NCI-H1105 (cell line): ENCODE measurements around the gene SLC34A1.

Experiments
- DNase-seq: peaks from one replicate; lab custom pipeline; 2025; lab: John Stamatoyannopoulos, UW

The SLC34A1 gene

DNA sequence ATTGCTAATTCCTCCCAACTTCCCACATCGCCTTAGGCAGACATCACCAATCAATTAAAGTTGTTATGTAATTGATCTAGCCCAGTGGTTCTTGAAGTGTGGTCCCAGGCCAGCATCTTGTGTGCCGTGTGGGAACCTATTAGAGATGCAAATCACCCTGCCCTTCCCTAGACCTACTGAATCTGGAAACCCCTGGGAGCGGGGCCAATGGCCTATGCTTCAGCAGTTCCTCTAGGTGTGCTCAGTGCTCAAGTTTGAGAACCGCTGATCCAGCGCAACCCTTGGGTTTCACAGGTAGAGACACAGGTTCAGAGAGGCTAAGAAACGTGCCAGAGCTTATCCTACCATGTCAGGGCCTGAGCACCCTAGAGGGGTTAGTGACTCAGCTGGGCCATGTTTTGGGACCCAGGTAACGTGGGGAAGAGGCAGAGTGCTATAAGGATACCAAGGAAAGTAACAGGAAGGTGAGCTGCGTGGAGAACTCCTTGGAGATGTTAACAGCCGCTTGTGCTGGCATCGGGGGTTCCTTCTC lies 4.4 kb downstream of the SLC34A1 start:
- DNase-seq = no peak

DNA sequence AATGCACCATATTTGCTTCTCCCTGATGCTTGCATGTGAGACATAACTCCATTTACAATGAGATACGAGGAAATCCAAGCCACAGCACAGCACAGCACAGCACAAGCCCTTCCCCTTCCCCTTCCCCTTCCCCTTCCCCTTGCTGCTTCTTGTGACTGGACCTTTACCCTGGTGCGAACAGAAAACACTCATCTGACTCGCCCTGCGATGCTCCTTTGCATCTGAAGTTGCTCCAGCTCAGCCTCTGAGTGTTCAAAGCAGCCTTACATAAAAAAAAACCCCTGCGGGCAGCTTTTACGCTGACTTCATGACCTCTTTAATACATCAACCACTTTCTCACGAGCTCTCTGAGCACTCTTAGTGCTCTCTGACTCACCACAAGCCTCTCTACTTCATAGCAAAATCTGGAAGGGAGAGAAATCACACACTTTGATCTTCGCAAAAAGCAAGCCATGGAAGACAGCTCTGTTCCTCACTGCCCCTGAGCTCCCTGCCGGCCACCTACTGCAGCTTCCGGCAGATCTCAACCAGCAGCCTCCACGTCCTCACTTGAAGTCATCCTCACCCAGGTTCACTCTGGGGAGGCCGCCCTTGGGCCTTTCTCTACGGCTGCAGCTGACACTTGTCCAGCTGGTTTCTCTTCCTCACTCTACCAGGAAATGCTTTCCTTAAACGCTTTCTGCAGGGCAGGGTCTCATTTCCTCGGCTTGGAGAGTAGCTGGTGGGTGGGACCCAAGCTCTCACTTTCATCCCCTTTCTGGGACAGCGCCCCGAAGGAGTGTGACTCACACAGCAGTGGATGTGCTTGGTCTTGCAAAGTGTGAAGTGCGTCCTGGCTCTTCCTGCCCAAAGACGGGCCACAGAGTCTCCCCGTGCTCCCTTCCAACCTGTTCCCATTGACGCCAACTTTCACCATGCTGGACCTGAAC lies 5.3 kb downstream of the SLC34A1 start:
- DNase-seq = no peak

DNA sequence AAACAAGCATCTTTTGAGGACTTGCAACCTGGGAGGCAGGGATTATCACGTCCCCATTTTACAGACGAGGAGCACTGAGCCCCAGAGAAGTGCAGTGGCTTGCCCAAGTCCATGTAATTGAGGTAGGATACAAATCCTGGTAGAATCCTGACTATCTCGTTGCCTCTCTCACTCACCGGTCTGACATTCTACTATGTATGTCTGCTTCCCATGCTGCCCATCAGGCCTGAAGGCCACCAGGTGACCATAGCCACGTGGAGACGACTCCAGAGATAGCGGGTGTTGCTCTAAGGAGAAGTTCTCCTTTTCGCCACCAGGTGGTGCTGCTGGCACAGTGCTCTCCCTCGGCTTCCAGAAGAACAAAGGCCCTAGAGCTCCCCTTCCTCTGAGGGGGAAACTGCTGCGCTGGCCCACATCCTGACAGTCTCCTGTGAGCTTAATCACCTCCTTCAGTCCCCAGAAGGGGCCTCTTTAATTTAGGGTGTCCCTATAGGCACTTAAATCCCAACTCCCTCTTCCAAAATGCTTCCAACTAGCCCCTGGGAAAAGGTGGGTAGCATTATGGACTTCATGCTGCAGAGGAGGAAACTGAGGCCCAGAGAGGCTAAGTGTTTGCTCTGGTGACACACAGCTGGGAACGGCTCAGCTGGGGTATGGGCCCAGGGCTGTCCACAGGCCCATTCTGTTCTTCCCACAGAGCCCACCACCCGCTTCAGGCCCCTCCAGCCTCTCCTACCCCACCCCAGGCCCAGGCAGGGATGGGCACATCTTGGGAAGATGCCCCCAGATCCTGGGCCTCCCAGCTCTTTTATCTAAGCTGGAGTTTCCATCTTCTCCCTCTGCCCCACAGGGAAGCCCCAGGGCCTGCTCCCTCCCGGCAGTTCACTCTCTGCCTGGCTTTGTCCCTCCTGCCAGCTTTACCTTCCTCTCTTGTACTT lies 6.4 kb downstream of the SLC34A1 start:
- peak; percentile 57 for DNase-seq

DNA sequence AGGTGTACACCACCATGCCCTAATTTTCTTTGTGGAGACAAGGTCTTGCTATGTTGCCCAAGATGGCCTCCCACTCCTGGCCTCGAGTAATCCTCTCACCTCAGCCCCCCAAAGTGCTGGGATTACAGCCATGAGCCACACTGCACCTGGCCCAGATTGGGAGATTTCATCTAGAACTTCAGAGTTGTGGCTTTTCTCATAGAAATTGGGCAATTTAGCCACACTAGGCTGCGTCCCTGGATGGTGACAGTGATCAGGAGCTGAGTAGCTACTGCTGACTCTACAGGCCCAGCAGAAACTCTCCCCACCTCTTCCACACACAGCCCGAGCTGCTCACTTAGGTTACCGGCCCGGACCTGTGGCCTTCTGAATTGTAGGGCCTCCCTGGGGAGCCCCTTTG lies 8.5 kb downstream of the SLC34A1 start:
- no peak for DNase-seq

DNA sequence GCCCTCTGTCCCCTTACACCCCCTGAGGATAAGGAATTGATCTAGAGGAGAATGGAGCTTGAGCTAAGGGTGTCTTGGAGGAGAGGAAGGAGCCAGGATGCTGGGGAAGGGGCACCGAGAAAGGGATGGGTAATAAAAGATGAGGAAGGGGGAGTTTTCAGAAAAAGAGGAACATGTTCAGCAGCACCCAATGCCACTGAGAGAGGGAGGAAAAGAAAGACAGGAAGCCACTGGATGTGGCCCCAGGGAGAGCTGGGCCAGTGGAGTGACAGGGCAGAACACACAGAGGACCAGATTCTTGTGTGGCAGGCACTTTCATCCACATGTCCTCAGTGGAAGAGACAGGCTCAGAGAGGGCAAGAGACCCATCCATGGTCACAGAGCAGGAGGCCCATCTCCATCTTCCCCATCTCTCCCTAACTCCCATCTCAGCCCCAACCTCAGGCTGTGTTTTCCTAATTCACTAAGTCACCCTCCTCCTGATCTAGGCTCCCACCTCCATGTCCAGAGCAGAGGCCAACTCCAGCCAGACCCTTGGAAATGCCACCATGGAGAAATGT lies 9.1 kb downstream of the SLC34A1 start:
- no peak for DNase-seq

DNA sequence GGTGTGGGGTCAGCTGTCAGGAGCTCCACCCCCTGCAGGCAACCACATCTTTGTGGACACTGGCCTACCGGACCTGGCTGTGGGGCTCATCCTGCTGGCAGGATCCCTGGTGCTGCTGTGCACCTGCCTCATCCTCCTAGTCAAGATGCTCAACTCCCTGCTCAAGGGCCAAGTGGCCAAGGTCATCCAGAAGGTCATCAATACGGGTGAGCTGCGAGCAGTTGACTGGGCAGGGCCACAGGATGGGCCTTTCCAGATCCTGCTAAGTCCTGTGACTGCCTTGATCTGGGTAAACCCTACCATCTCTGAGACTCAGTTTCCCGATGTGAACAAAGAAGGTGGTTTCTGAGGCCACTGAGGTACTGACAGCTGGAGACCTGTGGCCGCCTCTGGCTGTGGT lies 9.8 kb downstream of the SLC34A1 start:
- DNase-seq = no peak

DNA sequence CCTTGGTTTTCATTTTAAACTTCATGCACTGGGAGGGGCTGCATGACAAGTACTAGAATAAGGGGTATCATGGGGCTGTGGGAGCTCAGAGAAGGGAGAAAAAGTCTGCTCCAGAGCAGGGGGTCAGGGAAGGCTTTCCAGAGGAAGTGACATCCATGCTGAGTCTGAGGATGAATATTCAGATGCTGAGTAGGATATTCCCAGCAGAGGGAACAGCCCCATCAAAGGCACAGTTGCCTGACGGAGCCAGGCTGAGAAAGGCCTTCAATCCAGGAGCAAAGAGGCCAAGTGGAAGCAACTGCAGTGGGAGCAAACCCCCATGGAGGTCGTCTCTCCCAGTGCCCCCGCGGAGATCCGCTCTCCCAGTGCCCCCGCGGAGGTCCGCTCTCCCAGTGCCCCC lies 11.8 kb downstream of the SLC34A1 start:
- DNase-seq = no peak

DNA sequence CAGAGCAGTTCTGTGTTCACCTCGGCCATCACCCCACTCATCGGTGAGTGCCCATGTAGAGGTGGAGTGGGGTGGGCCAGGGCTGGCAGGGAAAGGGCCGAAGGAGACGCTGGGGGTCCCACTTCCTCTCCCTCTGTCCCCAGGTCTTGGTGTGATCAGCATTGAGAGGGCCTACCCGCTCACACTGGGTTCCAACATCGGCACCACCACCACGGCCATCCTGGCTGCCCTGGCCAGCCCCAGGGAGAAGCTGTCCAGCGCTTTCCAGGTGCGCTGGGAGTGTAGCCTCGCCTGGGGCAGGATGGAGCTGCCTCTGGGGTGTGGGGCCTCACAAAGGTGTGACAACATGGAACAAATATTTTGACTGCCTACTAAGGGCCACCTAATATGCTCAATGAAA lies 12.6 kb downstream of the SLC34A1 start:
- DNase-seq = no peak

DNA sequence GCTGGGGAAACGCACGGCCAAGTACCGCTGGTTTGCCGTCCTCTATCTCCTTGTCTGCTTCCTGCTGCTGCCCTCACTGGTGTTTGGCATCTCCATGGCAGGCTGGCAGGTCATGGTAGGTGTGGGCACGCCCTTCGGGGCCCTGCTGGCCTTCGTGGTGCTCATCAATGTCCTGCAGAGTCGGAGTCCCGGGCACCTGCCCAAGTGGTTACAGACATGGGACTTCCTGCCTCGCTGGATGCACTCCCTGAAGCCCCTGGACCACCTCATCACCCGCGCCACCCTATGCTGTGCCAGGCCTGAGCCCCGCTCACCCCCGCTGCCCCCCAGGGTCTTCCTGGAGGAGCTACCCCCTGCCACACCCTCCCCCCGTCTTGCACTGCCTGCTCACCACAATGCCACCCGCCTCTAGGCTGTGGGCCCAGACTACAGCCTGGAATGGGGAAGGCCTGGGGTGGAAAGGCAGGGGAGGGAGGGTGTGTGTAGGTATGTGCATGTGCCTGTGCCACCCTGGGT lies 13.7 kb downstream of the SLC34A1 start:
- DNase-seq = no peak

DNA sequence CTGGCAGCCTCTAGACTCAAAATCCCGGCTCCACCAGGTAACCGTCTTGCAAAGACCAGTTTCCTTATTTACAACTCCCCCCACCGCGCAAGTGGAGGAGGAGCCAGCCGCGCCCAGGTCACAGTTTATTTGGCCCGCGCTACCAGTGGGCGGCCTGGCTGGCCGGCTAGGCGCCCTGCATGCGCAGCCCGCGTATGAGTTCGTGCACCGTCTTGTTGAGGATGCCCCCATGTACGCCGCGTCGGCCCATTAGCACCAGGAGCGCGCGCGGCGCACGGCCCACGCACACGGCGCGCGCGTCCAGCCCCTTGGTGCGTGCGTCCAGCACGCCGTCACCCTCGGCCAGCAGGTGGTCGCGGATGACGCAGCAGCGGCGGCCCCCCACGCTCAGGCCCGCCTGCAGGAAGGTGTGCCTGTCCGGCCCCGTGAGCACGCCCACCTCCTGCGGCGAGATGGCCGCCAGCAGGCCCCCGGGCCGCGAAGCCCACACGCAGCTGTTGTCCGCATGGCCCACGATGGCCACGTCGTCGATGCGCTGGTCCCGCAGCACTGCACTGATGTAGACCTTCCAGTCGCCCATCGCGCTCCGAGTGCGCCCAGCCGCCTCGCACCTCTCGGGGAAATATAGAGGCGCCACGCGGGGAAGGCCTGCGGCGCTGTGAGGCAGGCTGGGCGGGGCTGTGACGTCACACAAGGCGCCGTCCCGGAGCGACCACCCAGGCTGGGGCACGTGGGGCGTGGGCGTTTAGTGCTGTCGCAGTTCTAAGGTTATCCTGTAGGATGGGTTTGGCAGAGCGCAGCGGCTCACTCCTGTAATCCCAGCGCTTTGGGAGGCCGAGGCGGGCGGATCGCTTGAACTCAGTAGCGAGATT lies 16.0 kb downstream of the SLC34A1 start, which contains the start of gene PFN3:
TSS of gene PFN3 (minus strand) at position 665 of the 872 bp plus-strand sequence. CDS start at position 580, 85 bp downstream.
- DNase-seq = no peak

DNA sequence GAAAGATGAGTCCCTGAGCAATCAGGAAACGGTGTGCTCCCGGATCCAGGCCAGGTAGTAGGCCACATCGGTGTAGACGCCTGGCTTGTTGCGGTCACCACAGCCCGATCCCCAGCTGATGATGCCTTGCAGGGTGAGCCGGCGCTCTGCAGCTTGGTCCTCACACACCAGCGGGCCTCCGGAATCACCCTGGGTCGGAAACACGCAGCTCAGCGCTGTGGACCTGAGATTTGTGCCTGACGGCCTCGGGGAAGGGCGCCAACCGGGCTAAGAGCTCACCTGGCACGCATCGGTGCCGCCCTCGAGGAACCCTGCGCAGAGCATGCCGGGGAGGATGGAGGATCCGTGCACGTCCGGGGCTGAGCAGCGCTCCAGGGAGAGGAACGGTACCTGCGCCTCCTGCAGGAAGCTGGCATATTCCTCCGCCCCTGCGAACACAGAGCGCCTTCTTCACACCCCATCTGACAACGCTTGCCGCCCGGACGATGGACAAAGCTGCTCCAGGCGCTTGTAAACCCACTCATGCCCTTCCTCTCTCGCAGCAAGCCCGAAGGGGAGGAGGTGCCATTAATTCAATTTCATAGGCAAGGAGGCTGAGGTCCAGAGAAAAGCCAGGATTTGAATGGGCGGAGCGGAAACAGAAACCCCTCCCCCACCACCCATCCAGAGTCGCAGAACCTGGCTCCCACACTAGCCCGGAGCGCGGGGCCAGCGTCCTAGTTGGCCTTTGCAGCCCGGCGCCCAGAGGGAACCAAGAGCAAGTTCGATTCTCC lies 18.2 kb downstream of the SLC34A1 start:
- peak; percentile 65 for DNase-seq

DNA sequence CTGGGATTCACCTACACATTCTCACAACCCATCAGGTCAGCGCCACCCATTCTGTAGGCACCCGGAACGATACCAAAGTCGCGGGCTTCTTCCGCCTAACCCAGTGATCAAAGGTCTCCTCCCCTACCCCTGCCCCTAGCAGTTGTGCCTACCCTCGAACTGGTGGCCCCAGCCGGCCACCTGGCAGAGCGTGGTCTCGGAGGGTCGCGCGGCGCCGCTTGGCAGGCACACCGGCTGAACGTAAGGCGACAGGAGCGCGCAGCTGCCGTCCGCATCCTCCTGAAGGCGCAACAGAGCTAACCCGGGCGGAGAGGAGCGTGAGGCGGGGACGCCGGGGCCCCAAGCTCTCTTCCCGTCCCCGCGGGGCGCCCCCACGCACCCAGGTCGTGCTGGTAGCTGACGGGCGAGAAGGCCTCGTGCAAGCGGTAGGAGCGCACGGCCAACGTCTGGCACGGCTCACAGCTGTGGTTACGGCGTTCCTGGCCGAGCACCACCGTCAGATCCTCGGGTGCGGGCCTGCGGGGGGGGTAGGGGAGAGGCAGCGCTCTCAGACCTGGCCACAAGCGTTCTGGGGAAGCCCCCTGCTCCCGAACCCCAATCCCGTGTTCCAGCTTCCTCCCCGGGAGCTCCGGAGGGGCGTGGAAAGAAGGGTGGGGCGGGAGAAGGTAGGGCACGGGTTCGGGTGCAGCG lies 19.0 kb downstream of the SLC34A1 start:
- no peak for DNase-seq

DNA sequence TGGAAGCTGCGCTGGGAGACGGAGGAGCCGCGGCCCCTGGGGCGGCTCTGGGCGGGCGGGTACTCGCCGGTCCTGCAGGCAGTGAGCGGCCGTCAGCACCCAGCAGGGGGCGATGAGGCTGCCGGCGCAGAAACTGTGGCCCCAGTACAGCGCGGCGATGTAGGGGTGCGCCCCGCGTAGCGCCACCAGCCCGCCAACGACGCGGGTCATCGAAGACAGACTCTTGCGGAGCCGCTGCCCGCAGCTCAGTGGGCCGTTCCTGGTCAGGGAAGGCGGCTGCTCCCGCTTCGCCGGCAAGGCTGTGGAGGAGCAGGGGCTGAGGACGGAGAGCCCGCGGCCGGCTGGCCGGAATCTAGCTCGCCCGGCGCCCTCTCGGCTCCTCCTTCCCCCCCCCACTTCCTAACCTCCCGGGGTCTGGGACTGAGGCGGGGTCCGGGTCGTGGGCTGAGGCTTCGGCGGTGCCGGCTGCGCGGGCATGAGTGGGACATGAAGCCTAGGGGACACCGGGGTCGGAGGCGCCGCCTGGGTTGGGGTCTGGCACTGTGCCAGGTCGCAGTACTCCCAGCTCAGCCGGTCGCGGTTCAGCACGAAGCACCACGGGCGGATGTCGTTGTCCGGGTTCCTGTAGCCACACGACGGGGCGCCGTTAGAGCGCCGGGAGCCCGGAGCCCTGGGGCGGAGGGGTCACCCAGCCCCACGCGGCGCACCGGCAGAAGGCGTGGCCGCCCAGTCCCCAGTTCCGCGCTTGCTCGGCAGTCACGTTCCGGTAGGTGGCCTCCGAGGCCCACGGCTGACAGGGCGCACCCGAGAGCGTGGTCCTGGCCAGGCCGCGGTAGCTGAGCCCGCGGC lies 19.8 kb downstream of the SLC34A1 start:
- DNase-seq = peak; percentile 33

DNA sequence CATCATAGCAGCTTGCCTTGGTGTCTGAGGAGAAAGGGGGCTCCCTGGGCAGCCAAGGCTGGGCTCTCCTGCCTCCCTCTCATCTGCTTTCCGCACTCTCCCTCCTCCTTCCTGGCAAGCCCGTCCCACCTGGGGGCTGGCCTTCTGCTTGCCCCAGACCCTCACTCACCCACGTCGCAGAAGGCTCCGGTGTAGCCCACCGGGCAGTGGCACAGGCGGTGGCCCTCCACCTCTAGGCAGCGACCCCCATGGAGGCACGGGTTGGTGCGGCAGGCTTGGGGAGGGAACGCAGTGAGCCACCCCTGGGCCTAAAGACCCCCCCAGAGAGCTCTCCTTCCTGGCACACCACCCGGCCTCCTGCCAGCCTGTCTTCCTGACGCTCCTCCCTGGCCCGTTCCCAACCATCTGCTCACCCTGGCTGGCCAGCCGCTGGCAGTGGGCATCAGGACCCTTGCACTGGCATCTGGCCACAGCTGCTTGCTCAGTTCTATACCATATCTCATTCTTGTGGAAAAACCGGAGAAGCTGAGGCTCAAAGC lies 20.5 kb downstream of the SLC34A1 start:
- no peak for DNase-seq

DNA sequence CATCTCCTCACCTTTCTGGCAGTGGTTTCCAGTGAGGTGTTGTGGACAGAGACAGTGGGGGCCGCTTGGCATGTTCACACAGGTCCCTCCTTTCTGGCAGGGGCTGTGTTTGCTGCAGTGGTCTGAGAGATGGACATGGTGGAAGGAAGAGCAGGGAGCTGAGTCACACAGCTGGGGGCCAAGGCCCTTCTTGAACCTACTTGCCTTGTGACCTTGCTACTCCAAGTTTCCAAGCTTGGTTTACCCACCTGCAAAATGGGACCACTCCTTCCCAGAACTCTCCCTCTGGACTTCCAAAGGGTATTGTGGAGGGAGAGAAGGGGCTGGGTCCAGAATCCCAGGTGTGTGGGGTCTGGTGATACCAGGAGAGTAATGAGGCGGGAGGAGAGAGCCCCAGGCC lies 21.1 kb downstream of the SLC34A1 start:
- DNase-seq = no peak

DNA sequence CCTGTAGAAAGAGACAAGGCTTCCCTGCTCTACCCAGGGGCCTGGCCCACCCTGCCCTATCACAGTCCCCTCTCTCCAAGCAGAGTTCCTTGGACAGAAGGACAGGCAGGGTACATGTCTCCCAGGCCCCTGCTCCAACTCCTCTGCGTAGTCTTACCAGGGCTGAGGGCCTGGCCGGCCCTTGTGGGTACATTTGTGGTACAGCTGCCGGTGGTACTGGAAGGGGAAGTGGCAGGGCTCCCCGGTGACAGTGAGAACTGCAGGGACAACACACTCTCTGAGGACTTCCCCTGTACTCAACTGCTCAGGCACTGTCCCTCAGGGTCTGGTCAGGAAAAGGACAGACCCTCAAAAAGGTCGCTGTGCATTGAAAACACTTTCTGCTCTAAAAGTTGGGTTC lies 21.6 kb downstream of the SLC34A1 start:
- DNase-seq = no peak

DNA sequence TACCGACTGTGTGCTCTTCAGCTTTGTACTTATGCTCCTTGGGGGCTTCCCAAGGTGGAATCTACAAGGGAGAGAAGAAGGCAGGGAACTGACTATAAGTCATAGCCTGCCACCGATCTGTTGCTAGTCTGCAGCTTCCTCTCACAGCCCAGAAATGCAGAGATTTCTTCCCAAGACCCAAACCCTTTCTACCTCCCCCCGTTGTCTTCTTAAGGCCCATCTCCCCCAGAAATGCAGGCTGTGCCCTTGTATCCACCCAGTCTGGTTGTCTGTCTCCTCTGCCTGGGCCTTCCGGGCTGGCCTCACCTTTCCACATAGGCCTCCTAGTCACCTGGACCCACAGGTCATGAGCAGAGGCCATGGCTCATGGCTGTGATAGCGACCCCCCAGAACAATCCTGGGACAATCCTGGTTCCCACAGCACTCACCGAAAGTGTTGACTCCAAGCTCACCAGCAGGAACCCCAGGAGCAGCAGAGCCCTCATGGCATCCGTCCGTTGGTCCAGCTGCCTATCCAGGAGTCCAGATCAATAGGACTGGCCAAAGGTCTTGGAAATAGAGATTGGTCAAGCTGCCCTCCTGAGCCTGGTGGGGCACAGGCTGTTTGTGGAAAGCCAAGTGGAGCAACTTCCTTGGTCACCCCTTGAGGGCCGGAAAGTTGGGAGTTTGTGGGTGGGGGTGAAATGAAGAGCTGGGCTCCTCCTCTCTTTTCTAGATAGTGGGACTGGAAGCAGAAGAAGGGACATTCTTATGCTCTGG lies 25.0 kb downstream of the SLC34A1 start, which contains the start of gene F12:
TSS of gene F12 (minus strand) at position 522 of the 759 bp plus-strand sequence. CDS start at position 485, 37 bp downstream.
- DNase-seq = no peak
